SW480 (cell line): ENCODE data around the gene CCN6.
"Not testable (repeated sequence)": the region's sequence is repeated elsewhere in the genome, so short reads cannot be mapped to it uniquely, and the experiment has no call there.

Source experiments
- DNase-seq: peaks from one replicate; pipeline ENCODE4 v3.0.0-alpha.2; 2016; ENCODE audit warnings: low spot score

The CCN6 gene

GRCh38 chr6:112051251-112051740, 2.6 kb upstream of the CCN6 start:
- DNase-seq: not testable (repeated sequence)

- no peak for DNase-seq
Measured at GRCh38 chr6:112054555-112055190, 769 bp downstream of the CCN6 start.

- no peak for DNase-seq
Measured at GRCh38 chr6:112058243-112059032, 4.5 kb downstream of the CCN6 start.

GRCh38 chr6:112061605-112062004, 7.7 kb downstream of the CCN6 start:
- DNase-seq: no peak

- DNase-seq: no peak
Measured at GRCh38 chr6:112062966-112063365, 9.1 kb downstream of the CCN6 start.

GRCh38 chr6:112065426-112065986, 11.6 kb downstream of the CCN6 start:
- DNase-seq: no peak

GRCh38 chr6:112066606-112067005, 12.7 kb downstream of the CCN6 start:
- DNase-seq: no peak

- DNase-seq: no peak
Measured at GRCh38 chr6:112081569-112081968, 27.7 kb downstream of the CCN6 start.

GRCh38 chr6:112085286-112086065, 31.6 kb downstream of the CCN6 start:
- DNase-seq: no peak

GRCh38 chr6:112086744-112087135, 32.8 kb downstream of the CCN6 start:
- DNase-seq: peak; percentile 65

GRCh38 chr6:112087136-112087911, 33.4 kb downstream of the CCN6 start, which contains the start of the genes FAM229B and TUBE1:
FAM229B (plus strand) TSS chr6:112087591; CDS start chr6:112099284, 11,693 bp downstream.
TUBE1 (minus strand) TSS chr6:112087482; CDS start chr6:112087434, 48 bp downstream.
- DNase-seq: peak; percentile 96

GRCh38 chr6:112087916-112088315, 34.0 kb downstream of the CCN6 start:
- DNase-seq: no peak

GRCh38 chr6:112096901-112097300, 43.0 kb downstream of the CCN6 start:
- DNase-seq: no peak

GRCh38 chr6:112100561-112100960, 46.7 kb downstream of the CCN6 start:
- DNase-seq: no peak

- DNase-seq: not testable (repeated sequence)
Measured at GRCh38 chr6:112106026-112106425, 52.1 kb downstream of the CCN6 start.

- no peak for DNase-seq
Measured at GRCh38 chr6:112106562-112106961, 52.7 kb downstream of the CCN6 start.

- DNase-seq: no peak
Measured at GRCh38 chr6:112109262-112109661, 55.4 kb downstream of the CCN6 start.

- no peak for DNase-seq
Measured at GRCh38 chr6:112113431-112113830, 59.5 kb downstream of the CCN6 start.

- no peak for DNase-seq
Measured at GRCh38 chr6:112113918-112114317, 60.0 kb downstream of the CCN6 start.

- no peak for DNase-seq
Measured at GRCh38 chr6:112114577-112115223, 60.8 kb downstream of the CCN6 start.

- DNase-seq: peak; percentile 0
Measured at GRCh38 chr6:112116221-112116620, 62.3 kb downstream of the CCN6 start.
